GM18498 (cell line): ENCODE results near the gene NOL4L.
"Not testable (repeated sequence)": the region's sequence is repeated elsewhere in the genome, so short reads cannot be mapped to it uniquely, and the experiment has no call there.

Experiments used
- ATAC-seq: cut with Tn5 transposase; IDR thresholded peaks from one replicate; pipeline ENCODE4 v1.9.1; 2021; ENCODE audit warnings: mild to moderate bottlenecking, moderate library complexity; ENCODE audit not compliant: unreplicated experiment

NOL4L gene

GRCh38 chr20:32476684-32477593, 108.2 kb downstream of the NOL4L start:
- no peak for ATAC-seq

GRCh38 chr20:32474967-32475811, 109.9 kb downstream of the NOL4L start:
- no peak for ATAC-seq

GRCh38 chr20:32474717-32474966, 110.5 kb downstream of the NOL4L start:
- ATAC-seq: no peak

- no peak for ATAC-seq
Observed at GRCh38 chr20:32474009-32474716, 111.0 kb downstream of the NOL4L start.

GRCh38 chr20:32473231-32474008, 111.7 kb downstream of the NOL4L start:
- ATAC-seq: no peak

GRCh38 chr20:32472581-32473207, 112.4 kb downstream of the NOL4L start:
- ATAC-seq: no peak

GRCh38 chr20:32470940-32471339, 114.2 kb downstream of the NOL4L start:
- ATAC-seq: no peak

GRCh38 chr20:32470025-32470861, 114.9 kb downstream of the NOL4L start:
- no peak for ATAC-seq

GRCh38 chr20:32468860-32469259, 116.3 kb downstream of the NOL4L start:
- no peak for ATAC-seq

GRCh38 chr20:32468313-32468640, 116.9 kb downstream of the NOL4L start:
- no peak for ATAC-seq

- no peak for ATAC-seq
Observed at GRCh38 chr20:32467506-32468312, 117.4 kb downstream of the NOL4L start.

- ATAC-seq: no peak
Observed at GRCh38 chr20:32466739-32467505, 118.2 kb downstream of the NOL4L start.

GRCh38 chr20:32465901-32466675, 119.0 kb downstream of the NOL4L start:
- not testable (repeated sequence) for ATAC-seq

GRCh38 chr20:32465092-32465900, 119.8 kb downstream of the NOL4L start:
- ATAC-seq: no peak

GRCh38 chr20:32464401-32465091, 120.6 kb downstream of the NOL4L start:
- ATAC-seq: no peak
